Stimulated activated CD8-positive, alpha-beta memory T cell treated with anti-CD3 and anti-CD28 coated beads, Interleukin-4, amount 100 ng/mL, for 24 hours (primary cell): Measurements from ENCODE around the gene STMN1.

Source experiments
- DNase-seq: peaks from one replicate; pipeline ENCODE4 v3.0.0-alpha.2; 2020; ENCODE audit warnings: low read depth

The STMN1 gene

DNA sequence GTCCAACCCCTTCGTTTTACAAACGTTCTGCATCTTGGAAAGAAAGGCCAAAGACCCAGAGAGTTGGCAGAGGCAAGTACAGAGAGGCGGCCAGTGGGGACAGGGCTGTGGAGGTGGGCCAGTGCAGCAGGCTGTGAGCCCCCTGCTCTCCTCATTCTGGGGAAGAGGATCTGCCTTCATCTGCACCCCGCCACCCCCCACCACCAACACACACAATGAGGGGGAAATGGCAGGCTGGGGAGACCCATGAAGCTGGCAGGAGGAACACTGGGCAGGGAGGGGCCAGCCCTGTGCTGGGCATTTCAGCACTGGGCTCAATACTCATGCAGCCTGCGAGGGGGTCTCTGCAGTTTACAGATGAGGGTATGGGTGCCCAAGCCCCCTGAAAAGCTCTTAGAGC is 14.6 kb downstream of the STMN1 start:
- no peak for DNase-seq

DNA sequence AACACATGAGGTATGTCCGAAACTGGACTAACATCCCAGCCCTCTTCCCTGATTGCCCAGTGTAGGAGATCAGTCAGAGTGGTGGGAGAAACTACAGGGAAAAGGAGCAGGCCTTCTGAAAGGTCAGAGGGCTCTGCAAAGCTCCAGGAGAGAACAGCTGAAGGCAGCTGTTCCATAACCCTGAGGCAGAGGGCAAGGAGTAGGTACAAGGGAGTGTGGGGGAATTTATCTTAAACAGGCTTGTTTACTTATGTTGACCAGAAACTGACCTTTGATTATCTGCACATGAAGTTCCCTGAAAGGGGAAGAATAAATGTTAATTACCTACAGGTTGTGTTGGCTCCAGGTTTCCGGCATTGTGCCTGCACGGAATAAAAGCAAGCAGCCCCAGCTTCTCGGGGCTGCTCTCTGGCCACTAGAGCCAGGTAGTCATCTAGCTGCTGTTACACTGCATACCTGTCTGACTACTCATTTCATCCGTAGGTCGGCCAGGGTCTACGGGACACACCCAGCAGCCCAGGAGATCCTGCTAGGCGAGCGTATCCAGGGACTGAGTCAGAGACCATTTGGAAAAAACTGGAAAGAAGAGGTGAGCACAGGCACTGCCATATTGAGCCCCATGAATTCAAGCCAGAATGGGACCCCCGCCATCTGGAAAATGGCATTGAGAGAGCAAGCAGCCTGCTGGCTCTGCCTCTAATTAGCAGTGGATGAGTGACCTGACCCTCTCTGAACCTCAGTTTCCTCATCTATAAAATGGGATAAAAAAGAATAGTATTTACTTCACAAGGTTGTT is 15.8 kb downstream of the STMN1 start:
- DNase-seq, result no peak

DNA sequence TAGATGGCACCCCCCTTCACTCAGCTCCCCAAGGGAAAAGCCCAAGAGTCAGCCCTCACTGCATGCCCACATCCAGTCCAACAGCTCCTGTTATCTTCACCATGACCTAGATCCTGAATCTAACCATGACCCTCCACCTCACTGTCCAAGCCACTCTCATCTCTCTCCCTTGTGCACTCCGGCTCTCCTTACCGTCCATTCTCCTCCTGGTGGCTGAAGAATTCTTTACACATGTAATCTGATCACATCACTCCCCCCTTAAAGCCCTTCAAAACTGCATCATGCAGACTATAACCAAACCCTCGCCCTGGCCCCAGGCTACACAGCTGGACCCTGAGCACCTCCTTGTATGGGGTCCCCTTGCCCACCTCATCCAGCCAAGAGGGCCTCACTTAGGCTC is 16.7 kb downstream of the STMN1 start:
- DNase-seq, result no peak

DNA sequence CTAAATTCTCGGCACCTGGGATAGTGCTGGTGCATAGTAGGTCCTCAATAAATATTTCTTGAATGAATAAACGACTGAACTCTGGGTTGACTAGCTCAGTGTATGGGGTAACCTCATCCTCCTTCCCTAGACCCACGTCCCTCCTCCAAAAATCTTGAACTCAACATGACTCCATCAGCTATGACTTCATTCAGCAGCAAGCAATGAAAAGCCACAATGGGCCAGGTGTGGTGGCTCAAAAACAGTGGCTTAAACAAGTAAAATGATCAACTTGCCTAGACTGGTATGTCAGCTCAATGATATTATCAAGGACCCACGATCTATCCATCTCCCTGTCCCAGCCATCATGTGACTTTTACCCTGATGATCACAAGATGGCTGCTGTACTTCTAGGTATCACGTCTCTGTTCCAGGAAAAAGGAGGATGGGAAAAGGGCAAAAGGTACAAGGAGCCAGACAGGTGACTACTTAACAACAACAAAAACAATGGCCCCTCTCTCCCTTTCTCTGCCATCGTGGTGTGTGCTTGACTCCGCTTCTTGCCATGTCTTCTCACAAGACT is 17.7 kb downstream of the STMN1 start:
- DNase-seq, result no peak

DNA sequence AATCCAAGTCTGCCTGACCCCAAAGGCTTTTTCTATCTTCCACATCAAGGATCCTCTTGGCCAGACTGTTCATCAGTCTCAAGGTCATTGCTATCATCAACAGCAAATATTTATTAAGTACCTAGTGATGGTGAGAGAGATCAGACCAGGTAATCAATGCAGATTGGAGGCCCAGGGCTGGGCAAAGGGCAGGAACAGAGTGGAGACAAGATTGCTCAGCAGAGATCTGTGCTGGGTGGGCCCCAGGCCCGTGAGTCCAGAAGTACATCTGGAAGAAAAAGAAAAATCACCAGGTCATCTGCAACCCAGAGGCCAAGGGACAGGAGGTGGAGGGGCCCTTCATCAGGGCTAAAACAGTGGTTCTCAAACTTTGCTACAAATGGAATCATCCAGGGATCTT is 20.6 kb downstream of the STMN1 start:
- no peak for DNase-seq

DNA sequence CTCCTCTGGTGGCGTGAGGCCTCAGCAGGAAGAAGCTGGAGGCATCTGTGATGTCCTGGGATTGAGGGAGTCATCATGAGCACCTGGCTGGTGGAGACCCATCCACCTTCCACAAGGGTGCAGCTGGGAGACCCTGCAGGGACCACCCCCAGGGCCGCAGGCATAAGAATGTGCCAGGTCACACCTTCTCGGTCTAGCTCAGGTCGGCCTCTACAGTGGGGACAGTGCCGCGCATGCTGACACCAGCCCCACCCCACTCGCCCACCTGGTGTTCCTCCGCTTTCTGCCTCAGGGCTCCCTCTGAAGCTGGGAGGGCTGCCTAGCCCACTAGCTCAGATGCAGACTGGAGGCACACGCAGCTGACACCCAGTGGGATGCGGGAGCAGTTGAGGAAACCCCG is 25.0 kb downstream of the STMN1 start:
- no peak for DNase-seq

DNA sequence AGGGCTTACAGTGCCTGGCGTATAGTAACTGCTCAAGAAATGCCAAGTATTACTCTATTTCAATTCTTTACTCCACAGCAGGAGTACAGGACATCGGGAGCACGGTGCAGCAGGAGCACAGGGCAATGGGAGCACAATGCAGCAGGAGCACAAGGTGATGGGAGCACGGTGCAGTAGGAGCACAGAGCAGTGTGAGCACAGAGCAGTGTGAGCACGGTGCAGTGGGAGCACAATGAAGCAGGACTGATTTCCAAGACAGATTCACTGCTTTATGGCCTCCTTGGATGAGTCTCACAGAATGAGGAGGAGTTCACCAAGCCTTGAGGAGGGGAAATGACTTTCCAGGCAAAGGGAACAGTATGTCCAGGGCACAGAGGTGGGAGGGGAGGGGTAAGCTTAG is 25.7 kb downstream of the STMN1 start:
- no peak for DNase-seq

DNA sequence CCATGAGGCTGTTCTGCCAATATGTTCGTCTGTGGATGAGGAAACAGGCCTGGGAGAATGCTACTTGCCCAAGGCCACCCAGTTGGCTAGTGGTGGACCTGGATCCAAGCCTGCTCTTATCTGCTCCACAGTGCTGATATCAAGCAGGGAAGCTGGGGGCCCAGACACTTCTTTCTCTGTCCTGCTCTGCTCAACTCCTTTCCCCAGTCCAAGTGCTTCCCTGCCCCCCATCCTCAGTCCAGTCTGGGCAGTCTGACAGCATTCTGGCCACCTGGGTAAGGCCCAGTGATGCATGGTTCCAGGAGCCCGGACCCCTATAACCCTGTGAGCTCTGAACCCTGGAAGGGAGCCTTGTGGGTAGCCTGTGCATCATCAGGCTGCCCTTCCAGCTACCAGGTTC is 26.5 kb downstream of the STMN1 start:
- no peak for DNase-seq

DNA sequence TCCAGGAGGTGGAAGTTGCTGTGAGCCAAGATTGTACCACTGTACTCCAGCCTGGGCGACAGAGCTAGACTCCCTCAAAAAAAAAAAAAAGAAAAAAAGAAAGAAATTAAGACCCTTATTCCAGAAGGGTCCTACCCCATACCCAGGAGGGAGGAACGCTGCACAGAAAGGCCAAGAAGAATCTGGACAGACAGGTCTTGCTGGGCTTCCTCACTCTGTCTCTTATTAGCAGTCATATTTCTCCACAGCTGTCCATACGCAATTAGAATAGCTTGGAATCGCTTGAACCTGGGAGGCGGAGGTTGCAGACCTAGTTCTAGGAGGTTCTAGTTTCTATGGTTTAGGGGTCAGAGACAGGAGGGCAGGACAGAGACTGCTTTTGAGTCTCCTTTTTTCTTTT is 27.5 kb downstream of the STMN1 start:
- DNase-seq, result no peak

DNA sequence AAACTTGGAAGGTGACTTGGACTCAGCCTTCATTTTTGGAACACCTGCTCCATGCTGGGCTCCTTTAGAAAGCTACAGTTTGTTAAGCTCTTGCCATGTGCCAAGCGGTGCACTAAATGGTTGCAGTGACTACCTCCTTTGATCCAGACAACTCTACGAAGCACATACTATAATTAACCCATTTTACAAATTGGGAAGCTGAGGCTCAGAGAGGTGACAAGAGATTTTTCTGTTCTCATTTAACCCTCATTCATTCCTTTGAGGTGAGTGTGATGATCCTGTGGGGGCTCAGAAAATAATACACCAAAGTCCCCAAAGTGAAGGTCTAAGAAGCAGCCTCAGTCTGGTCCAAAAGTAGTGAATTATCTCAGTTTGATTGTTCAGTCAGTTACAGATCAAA is 29.1 kb downstream of the STMN1 start:
- DNase-seq, result no peak

DNA sequence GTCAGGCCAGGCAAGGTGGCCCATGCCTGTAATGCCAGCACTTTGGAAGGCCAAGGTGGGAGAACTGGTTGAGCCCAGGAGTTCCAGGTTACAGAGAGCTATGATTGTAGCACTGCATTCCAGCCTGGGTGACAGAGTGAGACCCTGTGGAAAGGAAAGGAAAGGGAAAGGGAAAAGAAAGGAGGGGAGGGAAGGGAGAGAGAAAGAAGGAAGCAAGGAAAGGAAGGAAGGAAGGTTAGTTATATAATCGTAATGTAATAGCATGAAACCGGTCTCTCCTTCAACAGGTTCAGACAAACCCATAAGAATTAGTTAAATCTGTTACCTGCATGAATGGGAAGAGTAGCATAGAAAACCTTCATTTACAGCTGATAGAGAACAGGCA is 29.5 kb downstream of the STMN1 start:
- DNase-seq, result no peak

DNA sequence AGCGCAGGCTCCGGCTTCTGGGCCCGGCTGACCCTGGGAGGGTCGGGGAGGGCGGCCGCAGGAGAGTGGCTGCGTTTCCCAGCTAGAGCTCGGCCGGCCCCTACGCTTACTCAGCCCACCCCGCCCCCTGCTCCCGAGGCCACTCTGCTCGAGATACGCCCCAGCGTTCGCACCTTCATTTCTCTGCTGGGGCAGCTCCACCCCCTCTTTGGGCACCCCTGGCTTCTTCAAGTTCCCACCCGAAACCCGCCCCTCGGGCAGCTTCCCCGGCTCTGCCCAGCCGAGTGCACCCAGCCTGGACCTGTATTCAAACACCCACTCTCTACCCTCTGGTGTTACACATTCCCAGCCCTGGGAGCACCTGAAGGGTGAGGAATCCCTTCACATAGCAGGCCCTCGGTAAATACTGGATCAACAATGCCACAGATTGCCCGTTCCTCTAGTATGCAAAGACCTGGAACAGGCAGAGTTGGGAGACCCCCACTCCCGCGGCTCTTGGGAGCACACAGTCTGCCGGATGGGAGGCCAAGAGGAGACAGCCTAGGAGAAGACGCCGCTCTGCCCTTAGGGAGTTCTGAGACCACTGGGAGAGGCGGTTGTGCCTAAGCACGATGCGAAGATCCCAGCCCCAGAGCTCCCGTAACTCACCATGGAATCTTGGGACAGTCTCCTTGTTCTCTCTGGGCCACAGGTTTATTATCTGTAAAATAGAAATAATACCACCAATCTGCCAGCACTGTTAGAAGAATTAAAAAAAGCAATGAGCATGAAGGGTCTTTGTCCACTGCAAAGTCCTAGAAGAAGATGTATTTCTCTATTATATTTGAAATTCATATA is 30.1 kb downstream of the STMN1 start:
- DNase-seq, result peak; percentile 19

DNA sequence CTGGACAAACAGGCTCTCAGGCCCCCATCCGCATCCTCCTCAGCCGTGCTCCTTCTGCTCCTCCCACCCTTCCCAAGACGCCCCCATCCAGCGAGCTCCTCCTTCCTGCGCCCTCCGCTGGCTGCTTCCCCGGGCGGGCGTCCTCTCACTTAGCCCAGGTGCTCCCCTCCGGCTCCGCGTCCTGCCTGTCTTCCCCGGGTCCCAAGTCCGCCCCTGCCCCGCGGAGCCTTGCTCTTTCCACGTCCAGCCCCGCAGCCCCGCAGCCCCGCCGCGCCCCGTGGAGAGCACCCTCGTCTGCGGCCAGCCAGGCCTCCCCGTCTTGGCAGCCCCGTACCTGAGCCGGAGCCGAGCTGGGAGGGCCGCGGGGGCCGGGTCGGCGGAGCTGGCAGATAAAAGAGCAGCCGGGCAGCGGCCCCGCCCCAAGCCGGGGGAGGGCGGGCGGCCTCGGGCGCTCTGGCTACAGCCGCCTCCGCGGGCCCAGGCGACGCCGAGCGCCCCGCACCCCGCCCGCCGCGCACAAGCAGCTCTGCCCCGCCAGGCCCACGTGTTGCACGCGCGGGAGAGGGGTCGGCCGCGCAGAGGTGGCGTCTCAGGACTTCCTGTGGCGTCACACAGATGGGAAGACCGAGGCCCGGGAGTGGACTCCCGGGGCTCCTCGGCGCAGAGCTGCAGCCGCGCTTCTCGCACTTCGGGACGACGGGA is 30.9 kb downstream of the STMN1 start, which contains the start of gene PAQR7:
TSS of gene PAQR7 (minus strand) at position 555 of the 702 bp plus-strand sequence. CDS start 11,869 bp downstream, outside the sequence.
- peak; percentile 54 for DNase-seq

DNA sequence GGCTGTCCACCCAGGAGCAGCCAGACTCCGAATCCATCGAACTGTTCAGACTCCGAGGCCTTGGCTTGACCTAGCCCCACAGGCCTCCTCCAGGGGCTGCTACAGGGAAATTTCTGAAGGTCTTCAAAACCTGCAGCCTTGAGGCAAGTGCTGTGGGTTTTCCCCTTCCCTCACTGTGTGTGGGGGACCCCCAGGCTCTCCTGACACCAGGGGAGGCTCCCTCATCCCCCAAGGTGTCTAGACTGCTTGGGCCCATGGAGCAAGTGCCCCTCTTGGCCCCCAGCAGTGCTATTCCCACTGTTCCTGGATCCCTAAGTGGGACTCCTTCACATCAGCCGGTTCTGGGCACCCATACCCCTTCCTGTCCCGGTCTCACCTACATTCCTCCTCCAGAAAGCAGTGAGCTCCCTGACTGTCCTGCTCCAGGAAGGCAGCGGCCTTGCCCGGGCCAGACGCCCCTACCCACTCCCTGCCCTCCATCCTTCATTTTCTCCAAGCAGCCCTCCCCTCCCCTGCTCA is 31.5 kb downstream of the STMN1 start:
- no peak for DNase-seq

DNA sequence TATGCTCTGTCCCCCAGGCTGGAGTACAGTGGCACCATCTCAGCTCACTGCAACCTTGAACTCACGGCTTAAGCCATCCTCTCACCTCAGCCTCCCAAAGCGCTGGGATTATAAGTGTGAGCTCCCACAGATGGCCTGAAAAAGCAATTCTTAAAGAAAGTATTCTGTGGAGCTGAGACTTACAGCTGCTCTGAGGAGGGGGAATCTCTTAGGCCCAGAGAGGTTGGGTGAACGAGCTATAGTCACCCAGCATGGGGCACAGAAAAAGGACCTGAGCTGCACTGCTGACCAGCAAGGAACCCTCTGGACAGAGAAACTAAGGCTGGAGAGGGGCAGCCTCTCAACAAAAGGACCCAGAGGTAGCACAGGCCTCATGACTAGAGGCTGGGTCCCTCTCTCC is 32.0 kb downstream of the STMN1 start:
- no peak for DNase-seq

DNA sequence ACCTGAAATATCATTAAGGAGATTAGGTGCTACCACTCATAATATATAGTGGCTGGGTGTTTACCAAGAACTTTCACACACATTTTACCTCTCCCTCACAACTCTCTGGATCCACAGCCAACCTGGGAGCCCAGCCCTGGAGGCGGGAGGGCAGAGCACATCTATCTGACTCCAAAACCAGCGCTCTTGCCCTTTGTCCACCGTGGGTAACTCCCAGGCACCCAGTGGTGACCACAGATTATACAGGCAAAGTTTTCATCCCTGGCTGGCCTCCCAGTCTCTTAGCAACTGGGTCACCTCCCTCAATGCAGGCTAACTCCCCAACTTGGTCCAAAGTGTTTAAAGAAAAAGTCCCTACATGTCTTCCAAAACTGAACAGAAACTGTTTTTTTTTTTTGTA is 33.1 kb downstream of the STMN1 start:
- no peak for DNase-seq

DNA sequence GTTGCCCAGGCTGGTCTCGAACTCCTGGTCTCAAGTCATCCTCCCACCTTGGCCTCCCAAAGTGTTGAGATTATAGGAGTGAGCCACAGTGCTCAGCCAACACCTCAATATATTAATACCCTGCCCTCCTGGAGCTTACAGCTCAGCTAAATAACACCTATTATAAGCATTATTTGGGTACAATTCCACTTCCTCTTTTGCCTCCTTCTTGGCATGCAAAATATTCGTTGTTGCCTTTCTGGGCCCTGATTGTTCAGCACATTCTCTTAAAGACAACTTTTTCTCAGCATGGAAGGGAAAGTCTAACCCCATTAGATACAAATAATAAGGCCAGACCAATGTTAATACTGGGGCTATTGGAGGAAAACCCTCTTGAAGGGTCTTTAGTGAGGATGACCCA is 33.5 kb downstream of the STMN1 start:
- DNase-seq, result no peak

DNA sequence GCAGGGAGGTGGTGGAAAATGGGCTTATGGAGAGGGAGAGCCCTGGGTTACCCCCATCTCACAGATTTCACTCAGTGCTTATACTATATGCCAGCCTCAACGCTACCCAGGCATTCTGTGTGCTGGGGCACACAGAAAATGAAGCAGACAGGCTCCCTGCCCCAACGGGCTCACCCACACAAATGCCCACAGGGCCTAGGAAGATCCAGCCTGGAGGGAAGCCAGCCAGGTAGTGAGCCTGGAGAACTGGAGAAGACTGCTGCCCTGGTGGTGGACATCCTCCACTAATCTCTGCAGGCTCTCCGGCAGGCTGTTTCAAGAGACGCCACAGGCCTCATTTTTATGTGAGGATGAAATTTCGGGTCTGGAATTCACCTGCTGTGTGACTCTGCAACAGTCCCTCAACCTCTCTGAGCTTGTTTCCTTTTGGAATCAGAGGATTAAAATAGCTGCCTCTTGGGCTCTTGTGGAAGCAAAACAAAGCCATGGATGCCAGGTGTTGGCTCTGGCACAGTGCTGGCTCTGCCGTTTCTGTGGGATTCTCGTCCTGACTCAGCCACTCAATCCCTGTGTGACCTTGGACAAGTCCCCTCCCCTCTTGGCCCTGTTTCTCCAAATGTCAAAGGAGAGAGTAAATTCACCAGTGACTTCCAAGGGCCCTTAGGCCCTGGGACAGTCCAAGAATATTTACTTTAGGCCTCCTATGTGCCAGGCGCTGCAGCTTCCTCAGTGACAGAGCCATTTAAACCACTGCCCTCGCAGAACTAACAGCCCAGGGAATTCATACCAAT is 34.3 kb downstream of the STMN1 start:
- DNase-seq, result no peak

DNA sequence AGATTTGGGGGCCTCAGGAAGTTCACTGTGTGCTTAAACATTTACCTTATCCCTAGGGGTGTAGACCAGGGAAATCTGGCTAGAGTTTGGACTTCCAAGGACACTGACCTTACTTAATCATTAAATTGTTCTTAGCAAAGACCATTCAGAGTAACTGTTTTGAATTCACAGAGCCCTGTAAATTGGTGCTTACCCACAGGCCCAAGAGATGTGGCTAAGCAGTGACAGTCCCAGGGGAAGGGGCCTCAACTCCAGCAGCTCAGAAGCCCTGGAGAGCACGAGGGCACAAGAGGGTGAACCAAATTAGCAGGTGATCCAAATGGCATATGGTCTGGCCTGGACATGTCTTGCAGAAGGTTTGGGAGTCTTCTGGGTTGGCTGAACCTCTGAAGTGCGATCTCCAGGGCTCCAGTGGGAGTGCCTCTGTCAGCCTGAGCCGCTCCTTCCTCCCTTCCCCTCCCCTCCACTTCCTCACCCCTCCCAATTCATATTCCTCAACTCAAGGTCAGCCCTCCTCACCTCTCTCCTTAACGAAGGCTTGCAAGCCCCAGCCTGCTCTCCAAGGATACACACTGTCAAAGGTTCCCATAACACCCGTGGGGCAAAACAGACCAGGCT is 35.0 kb downstream of the STMN1 start:
- DNase-seq, result no peak

DNA sequence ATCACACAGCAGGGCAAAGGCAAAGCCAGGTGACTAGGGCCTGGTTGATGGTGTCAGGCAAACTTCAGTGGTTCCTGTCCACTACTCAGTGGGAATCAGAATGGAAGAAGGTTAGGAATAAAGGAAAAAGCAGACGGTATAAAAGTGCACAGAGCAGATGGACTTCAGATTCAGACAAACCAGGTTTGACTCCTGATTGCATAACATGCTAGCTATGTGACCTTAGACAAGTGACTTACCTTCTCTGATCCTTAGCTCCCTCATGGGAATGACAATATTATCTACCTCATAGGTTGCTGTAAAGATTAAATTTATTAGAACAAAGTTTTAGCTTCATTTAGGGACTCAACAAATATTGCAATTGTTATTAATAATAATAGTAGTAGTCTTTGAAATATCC is 35.6 kb downstream of the STMN1 start:
- DNase-seq, result no peak
